Tibial artery (tissue), 4 donors: ENCODE results near the gene TASP1.

Experiments used
- DNase-seq, 2 donors: peaks; one replicate each; pipeline ENCODE4 v3.0.0-alpha.2; 2019
- H3K27ac ChIP-seq, 2 donors: fragments of 200-600 bp; sonication (generic) in 1 of 2; 1 replicate in 1 of 2; 2 replicates in 1 of 2; pipeline ENCODE4 v1.5.1; 2018 to 2019; ENCODE audit warnings: mild to moderate bottlenecking in 1 of 2
- H3K27me3 ChIP-seq, 2 donors: fragments of 200-600 bp; sonication (generic) in 1 of 2; one replicate each; pipeline versions ENCODE4 v1.5.1 to v1.6.0; 2016 to 2019
- H3K36me3 ChIP-seq, 3 donors: fragments of 200-600 bp; sonication (generic) in 2 of 3; one replicate each; pipeline ENCODE4 v1.5.1; 2016 to 2019; ENCODE audit warnings: mild to moderate bottlenecking in 2 of 3
- H3K4me1 ChIP-seq, 4 donors: fragments of 200-600 bp; sonication (generic) in 2 of 4; 1 replicate in 3 of 4; 2 replicates in 1 of 4; pipeline ENCODE4 v1.5.1; 2016 to 2019
- H3K4me3 ChIP-seq, 2 donors: fragments of 200-600 bp; sonication (generic) in 1 of 2; 1 replicate in 1 of 2; 2 replicates in 1 of 2; pipeline ENCODE4 v1.5.1; 2018 to 2019; ENCODE audit warnings: mild to moderate bottlenecking in 2 of 2
- H3K9me3 ChIP-seq, 3 donors: fragments of 200-600 bp; sonication (generic) in 1 of 3; one replicate each; pipeline ENCODE4 v1.5.1; 2016 to 2019
- CTCF ChIP-seq, 2 experiments: fragments of 200-600 bp in 1 of 2; fragments of 450-650 bp in 1 of 2; IDR thresholded peaks; one replicate each; pipeline ENCODE4 v1.5.1; 2017 to 2019; ENCODE audit warnings: antibody characterized with exemption in 2 of 2, mild to moderate bottlenecking in 1 of 2, moderate library complexity in 1 of 2
- intact Hi-C: fragments of 100-400 bp; cut with DNase I; formaldehyde crosslinking; loops from one replicate; pipeline ENCODE4 v1.15.0; 2023; ENCODE audit warnings: low total_unique reads

The TASP1 gene

GRCh38 chr20:13442986-13443385 lies 195.7 kb downstream of the TASP1 start:
- no peak for TF ChIP-seq CTCF (IDR thresholded peaks at IDR 0.05)
- peaks cover 0 to 10% (median 0%) of the 10 kb centered on the region in 3 donors for H3K9me3 ChIP-seq
- no peaks in the 10 kb centered on the region for H3K36me3 ChIP-seq
- no peak overlapping the region for H3K4me3 ChIP-seq
- H3K27me3 ChIP-seq: no peaks in the 10 kb centered on the region
- no peaks in the 10 kb centered on the region for H3K4me1 ChIP-seq
- intact Hi-C loops: no loop called here
- no peak for DNase-seq
- no peak overlapping the region for H3K27ac ChIP-seq

- no peak for TF ChIP-seq CTCF (IDR thresholded peaks at IDR 0.05)
- DNase-seq: no peak
- H3K27me3 ChIP-seq: no peaks in the 10 kb centered on the region
These were observed 197.3 kb downstream of the TASP1 start for GRCh38 chr20:13441388-13441787.

DNA sequence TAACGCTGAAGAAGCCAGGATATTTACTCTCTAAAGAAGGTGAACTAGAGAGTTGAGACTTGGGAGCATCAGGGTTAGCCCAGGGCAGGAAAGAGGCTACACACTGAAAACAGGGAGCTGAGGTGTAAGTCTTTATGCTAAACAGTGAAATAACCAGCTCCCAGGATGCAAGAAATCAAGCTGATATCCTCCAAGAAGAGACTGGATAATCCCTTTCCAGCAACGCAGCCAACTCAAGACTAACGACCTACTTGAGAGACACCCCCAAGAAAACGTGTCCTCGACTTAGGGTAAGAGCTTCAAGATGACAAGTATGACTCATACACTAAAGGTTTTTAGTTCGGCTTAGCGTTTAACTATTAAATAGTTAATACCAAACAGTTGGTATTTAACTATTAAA lies 202.2 kb downstream of the TASP1 start:
- Histone ChIP-seq H3K27me3 (no peaks in the 10 kb centered on the region), H3K36me3 (peaks cover 16 to 19% (median 17%) of the 10 kb centered on the region in 3 donors), H3K27ac (no peak overlapping the region), H3K9me3 (peaks cover 0 to 10% (median 0%) of the 10 kb centered on the region in 3 donors), H3K4me3 (no peak overlapping the region), H3K4me1 (no peaks in the 10 kb centered on the region)
- no peak for TF ChIP-seq CTCF (IDR thresholded peaks at IDR 0.05)
- DNase-seq: no peak
- intact Hi-C loops: no loop called here

More at GRCh38 chr20:13441388-13441787, 197.3 kb downstream of the TASP1 start:
- Histone ChIP-seq H3K27ac (no peak overlapping the region), H3K4me1 (no peaks in the 10 kb centered on the region), H3K4me3 (no peak overlapping the region), H3K9me3 (peaks cover 0 to 10% (median 0%) of the 10 kb centered on the region in 3 donors), H3K36me3 (no peaks in the 10 kb centered on the region)
- intact Hi-C loops: no loop called here

- Histone ChIP-seq H3K4me3 (no peak overlapping the region), H3K27me3 (no peaks in the 10 kb centered on the region), H3K36me3 (peaks cover 17 to 26% (median 22%) of the 10 kb centered on the region in 3 donors), H3K27ac (no peak overlapping the region), H3K4me1 (peaks cover 0 to under 1% (median 0%) of the 10 kb centered on the region in 4 donors), H3K9me3 (no peaks in the 10 kb centered on the region)
- TF ChIP-seq CTCF (IDR thresholded peaks at IDR 0.05): no peak
- no peak for DNase-seq
- intact Hi-C loops: no loop called here
These were observed 206.6 kb downstream of the TASP1 start for GRCh38 chr20:13432126-13432525.

DNA sequence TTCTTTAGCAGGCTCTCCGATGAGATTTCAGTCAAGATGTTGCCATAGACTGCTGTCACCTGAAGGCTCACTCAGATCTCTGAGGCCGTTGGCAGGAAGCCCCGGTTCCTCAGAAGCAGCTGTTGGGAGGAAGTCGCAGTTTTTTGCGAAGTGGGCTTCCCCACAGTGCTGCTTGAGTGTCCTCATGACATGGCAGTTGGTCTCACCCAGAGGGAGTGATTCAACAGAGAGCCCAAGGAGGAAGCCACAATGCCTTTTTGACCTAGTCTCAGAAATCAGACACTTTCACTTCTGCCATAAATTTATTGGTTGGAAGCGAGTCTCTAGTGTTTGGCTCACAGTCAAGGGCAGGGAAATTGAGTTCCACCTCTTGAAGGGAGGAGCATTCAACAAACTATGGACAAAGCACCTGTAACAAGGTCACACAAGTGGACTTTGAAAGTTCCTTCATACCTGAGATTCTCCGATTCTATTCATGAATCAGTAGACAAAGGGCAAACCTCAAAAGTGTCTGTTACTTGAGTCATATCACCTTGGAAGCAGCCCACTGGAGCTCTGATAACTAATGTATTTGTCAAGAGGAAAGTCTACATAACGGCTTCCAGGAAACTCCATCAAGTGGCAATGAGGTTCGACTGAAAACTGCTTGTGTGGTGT lies 208.3 kb downstream of the TASP1 start:
- H3K27ac ChIP-seq: no peak overlapping the region
- H3K4me1 ChIP-seq: peaks cover 0 to 14% (median 0%) of the 10 kb centered on the region in 4 donors
- H3K36me3 ChIP-seq: peaks cover 17 to 26% (median 22%) of the 10 kb centered on the region in 3 donors
- DNase-seq: no peak
- H3K9me3 ChIP-seq: no peaks in the 10 kb centered on the region
- intact Hi-C loops: no loop called here
- H3K4me3 ChIP-seq: no peak overlapping the region
- H3K27me3 ChIP-seq: no peaks in the 10 kb centered on the region
- TF ChIP-seq CTCF (IDR thresholded peaks at IDR 0.05): no peak
